Osteoblast (primary cell): ENCODE data around the gene MCF2L. TPM values are rescaled to one million over a fixed set of nuclear protein-coding genes. Genes with fewer than 3 reads are reported as not detected.

Experiments used
- DNase-seq: peaks from one replicate; pipeline ENCODE4 v3.0.0; 2011; ENCODE audit warnings: low spot score, mixed read lengths; ENCODE audit not compliant: insufficient read length; ENCODE audit errors: missing footprints
- H2AFZ ChIP-seq: 2 replicates; pipeline ENCODE4 v1.6.0; 2011; ENCODE audit warnings: mild to moderate bottlenecking, low read length
- H3K27ac ChIP-seq: 2 replicates; pipeline ENCODE4 v1.5.1; 2011; ENCODE audit warnings: mild to moderate bottlenecking, low read depth, low read length, moderate library complexity
- H3K27me3 ChIP-seq: 2 replicates; pipeline ENCODE4 v1.6.0; 2012; ENCODE audit warnings: mild to moderate bottlenecking, control low read depth, inconsistent platforms, low read length, moderate library complexity; ENCODE audit not compliant: insufficient read depth
- H3K36me3 ChIP-seq: 2 replicates; pipeline ENCODE4 v1.5.1; 2011; ENCODE audit warnings: mild to moderate bottlenecking, low read length, control low read depth, moderate library complexity; ENCODE audit not compliant: insufficient read depth
- H3K4me1 ChIP-seq: 2 replicates; pipeline ENCODE4 v1.5.1; 2011; ENCODE audit warnings: mild to moderate bottlenecking, low read length, control low read depth, moderate library complexity; ENCODE audit not compliant: insufficient read depth
- H3K4me2 ChIP-seq: 2 replicates; pipeline ENCODE4 v1.6.0; 2011; ENCODE audit warnings: mild to moderate bottlenecking, low read length; ENCODE audit not compliant: insufficient read depth
- H3K4me3 ChIP-seq: fragments of 200-600 bp; sonication (generic); 3 replicates; pipeline ENCODE4 v1.5.1; 2012; ENCODE audit warnings: mild to moderate bottlenecking, low read length, inconsistent platforms; ENCODE audit not compliant: insufficient read depth
- H3K79me2 ChIP-seq: 2 replicates; pipeline ENCODE4 v1.6.0; 2012; ENCODE audit warnings: mild to moderate bottlenecking, low read length, control low read depth, inconsistent platforms; ENCODE audit not compliant: insufficient read depth
- H3K9me3 ChIP-seq: 2 replicates; pipeline ENCODE4 v1.5.1; 2011; ENCODE audit warnings: low read depth, low read length, control low read depth
- H4K20me1 ChIP-seq: 2 replicates; pipeline ENCODE4 v1.6.0; 2012; ENCODE audit warnings: mild to moderate bottlenecking, low read length, control low read depth; ENCODE audit not compliant: insufficient read depth
- total RNA-seq: library from RNA; depleted of rRNA; stranded (reverse); fragments of >200 nt; gene quantifications from 2 replicates; pipeline ENCODE4 v1.2.3, GENCODE V29; 2012
- TF ChIP-seq, protein P1 (sequence below): IDR thresholded peaks from 2 replicates; pipeline ENCODE4 v1.5.1; 2011; ENCODE audit warnings: mild to moderate bottlenecking, low read depth, low read length, moderate library complexity; ENCODE audit errors: extremely low read depth

MCF2L gene
- total RNA-seq, 1 donor = 6.5 TPM

DNA sequence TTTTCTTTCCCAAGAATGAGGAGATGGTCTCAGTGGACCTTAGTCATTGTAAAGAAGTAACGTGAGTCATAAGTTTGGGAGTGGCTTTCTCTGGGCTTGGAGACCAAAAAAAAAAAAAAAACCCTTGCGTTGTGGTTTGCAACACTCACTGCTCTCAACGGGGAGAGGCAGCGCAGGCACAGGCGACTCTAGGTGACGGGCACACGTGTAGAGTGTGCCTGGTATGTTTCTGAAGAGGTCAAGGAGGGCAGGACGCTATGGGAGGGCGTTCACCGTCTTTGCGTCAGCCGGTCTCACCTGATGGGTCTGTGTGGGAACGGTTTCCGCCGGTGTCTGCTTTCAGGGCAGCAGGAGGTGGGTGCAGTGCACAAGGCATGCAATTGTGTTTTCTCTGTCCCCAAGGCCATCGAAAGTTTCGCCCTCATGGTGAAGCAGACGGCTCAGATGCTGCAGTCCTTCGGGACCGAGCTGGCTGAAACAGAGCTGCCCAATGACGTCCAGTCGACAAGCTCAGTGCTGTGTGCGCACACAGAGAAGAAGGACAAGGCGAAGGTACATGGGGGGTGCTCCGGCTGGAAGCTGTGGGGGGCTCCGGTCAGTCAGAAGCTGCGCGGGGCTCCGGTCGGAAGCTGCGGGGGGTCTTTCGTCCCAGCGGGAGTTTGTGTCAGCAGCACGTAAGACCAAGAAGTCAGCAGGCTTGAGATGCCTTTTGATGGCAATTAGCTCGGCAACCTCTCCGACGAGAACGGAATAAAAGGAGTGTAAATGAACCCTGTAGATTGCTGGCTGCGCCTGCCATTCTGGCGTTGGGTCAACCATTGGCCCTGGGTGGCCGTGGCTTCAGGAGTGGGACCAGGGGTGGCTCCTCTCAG lies 95.8 kb downstream of the MCF2L start:
- no peaks in the 10 kb centered on the region for H3K9me3 ChIP-seq
- H2AFZ ChIP-seq = no peak overlapping the region
- H3K36me3 ChIP-seq = no peaks in the 10 kb centered on the region
- peaks cover 4% of the 10 kb centered on the region for H4K20me1 ChIP-seq
- DNase-seq = peak; percentile 99
- H3K4me1 ChIP-seq = peaks cover 9% of the 10 kb centered on the region
- H3K27me3 ChIP-seq = peaks cover 13% of the 10 kb centered on the region
- no peak overlapping the region for H3K4me3 ChIP-seq
- peak overlapping the region; percentile 61 for H3K4me2 ChIP-seq
- H3K79me2 ChIP-seq = no peaks in the 10 kb centered on the region
- H3K27ac ChIP-seq = no peak overlapping the region
- TF ChIP-seq, protein P1, sequence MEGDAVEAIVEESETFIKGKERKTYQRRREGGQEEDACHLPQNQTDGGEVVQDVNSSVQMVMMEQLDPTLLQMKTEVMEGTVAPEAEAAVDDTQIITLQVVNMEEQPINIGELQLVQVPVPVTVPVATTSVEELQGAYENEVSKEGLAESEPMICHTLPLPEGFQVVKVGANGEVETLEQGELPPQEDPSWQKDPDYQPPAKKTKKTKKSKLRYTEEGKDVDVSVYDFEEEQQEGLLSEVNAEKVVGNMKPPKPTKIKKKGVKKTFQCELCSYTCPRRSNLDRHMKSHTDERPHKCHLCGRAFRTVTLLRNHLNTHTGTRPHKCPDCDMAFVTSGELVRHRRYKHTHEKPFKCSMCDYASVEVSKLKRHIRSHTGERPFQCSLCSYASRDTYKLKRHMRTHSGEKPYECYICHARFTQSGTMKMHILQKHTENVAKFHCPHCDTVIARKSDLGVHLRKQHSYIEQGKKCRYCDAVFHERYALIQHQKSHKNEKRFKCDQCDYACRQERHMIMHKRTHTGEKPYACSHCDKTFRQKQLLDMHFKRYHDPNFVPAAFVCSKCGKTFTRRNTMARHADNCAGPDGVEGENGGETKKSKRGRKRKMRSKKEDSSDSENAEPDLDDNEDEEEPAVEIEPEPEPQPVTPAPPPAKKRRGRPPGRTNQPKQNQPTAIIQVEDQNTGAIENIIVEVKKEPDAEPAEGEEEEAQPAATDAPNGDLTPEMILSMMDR = no peak

DNA sequence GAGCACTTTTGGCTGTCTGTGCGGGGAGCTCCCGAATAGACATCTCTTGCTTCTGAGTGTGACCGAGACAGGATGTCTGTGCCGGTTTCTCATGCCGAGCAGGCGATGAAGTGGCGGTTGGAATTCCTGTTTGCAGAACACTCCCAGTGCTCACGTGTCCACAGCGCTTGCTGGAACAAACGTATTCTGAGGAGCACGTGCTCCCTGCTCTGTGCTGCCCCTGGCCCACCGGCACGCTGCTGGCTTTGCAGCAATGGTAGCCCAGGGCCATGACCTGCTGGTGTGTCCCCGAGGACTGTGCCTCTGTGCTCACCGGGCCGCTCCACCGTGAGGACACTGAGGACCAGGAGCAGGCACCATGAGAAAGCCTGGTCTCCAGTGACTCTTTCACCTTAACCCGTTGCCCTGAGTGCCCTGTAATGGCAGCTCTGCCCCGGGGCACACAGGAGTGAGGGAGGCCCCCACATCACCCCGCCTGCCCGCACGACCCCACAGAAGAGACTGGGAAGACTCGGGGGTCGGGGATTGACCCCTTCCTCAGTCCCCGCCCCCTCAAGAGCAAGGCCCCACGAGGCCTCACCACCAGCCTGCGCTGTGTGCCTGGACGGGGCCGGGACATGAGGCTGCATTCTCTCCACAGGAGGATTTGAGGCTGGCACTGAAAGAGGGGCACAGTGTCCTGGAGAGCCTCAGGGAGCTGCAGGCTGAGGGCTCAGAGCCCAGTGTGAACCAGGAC lies 96.6 kb downstream of the MCF2L start:
- H3K27me3 ChIP-seq = peaks cover 14% of the 10 kb centered on the region
- H3K79me2 ChIP-seq = no peaks in the 10 kb centered on the region
- no peak overlapping the region for H3K27ac ChIP-seq
- peaks cover 9% of the 10 kb centered on the region for H3K4me1 ChIP-seq
- H3K9me3 ChIP-seq = no peaks in the 10 kb centered on the region
- TF ChIP-seq, protein P1 = no peak
- H3K36me3 ChIP-seq = no peaks in the 10 kb centered on the region
- H3K4me2 ChIP-seq = no peak overlapping the region
- no peak overlapping the region for H2AFZ ChIP-seq
- DNase-seq = no peak
- no peak overlapping the region for H3K4me3 ChIP-seq
- peaks cover 4% of the 10 kb centered on the region for H4K20me1 ChIP-seq

DNA sequence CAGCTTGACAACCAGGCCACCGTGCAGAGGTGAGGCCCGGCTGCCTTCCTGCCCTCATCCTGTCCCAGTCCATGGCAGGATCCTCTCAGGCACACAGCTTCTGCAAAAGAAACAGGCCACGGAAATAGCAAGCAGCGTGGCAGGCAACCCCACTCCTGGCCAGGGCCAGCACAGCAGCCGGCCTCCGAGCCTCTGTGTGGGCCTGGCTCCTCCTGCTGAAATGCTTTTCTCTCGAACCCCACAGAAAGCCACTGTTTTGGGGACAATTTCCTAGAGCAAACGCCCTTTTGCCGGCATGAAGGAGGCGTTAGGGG lies 97.1 kb downstream of the MCF2L start:
- H3K79me2 ChIP-seq = no peaks in the 10 kb centered on the region
- DNase-seq = no peak
- H3K9me3 ChIP-seq = no peaks in the 10 kb centered on the region
- no peak overlapping the region for H3K4me2 ChIP-seq
- H3K4me3 ChIP-seq = no peak overlapping the region
- peaks cover 9% of the 10 kb centered on the region for H3K4me1 ChIP-seq
- peaks cover 17% of the 10 kb centered on the region for H3K27me3 ChIP-seq
- no peaks in the 10 kb centered on the region for H3K36me3 ChIP-seq
- H4K20me1 ChIP-seq = peaks cover 4% of the 10 kb centered on the region
- H2AFZ ChIP-seq = no peak overlapping the region
- H3K27ac ChIP-seq = no peak overlapping the region
- TF ChIP-seq, protein P1 = no peak

DNA sequence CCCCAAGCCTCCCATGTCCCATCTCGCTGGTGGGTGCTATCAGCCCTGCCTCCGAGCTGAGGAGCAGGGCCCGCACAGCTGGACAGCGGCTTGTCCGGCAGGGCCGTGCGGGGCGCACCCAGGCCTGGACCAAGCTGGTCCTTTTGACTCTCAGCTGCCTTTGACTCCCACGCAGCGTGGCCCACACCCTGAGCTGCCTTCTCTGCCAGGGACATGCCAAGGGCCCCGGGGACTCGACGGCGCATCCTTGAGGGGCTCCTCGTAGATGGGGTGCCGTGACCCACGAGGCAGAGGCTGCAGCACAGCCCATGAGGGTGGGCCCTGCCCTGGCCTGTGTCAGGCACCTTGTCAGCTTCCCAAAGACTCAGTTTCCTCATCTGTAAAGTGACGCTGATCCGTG lies 97.7 kb downstream of the MCF2L start:
- no peak for DNase-seq
- Histone ChIP-seq H3K4me3 (no peak overlapping the region), H4K20me1 (peaks cover 4% of the 10 kb centered on the region), H3K79me2 (no peaks in the 10 kb centered on the region), H3K27ac (no peak overlapping the region), H2AFZ (no peak overlapping the region), H3K36me3 (no peaks in the 10 kb centered on the region), H3K9me3 (no peaks in the 10 kb centered on the region), H3K4me1 (peaks cover 9% of the 10 kb centered on the region), H3K27me3 (peaks cover 17% of the 10 kb centered on the region), H3K4me2 (no peak overlapping the region)
- TF ChIP-seq, protein P1 = no peak
